Parathyroid adenoma (tissue), 2 donors: ENCODE measurements around the gene RGS6.

Source experiments
- H2AFZ ChIP-seq: fragments of 300-600 bp; sonication (generic); one replicate; pipeline ENCODE4 v1.7.0; 2017; ENCODE audit warnings: antibody characterized with exemption, mild to moderate bottlenecking
- H3K27ac ChIP-seq: fragments of 300-600 bp; sonication (generic); one replicate; pipeline ENCODE4 v1.7.0; 2017
- H3K27me3 ChIP-seq: fragments of 300-600 bp; sonication (generic); one replicate; pipeline ENCODE4 v1.7.0; 2017; ENCODE audit warnings: low read length; ENCODE audit not compliant: control insufficient read depth, insufficient read depth
- H3K36me3 ChIP-seq: fragments of 300-600 bp; sonication (generic); one replicate; pipeline ENCODE4 v1.7.0; 2017; ENCODE audit warnings: low read length; ENCODE audit not compliant: control insufficient read depth, insufficient read depth
- H3K4me1 ChIP-seq: fragments of 300-600 bp; sonication (generic); one replicate; pipeline ENCODE4 v1.7.0; 2017; ENCODE audit warnings: control low read depth
- H3K4me2 ChIP-seq: fragments of 300-600 bp; sonication (generic); one replicate; pipeline ENCODE4 v1.7.0; 2017; ENCODE audit warnings: low read length
- H3K4me3 ChIP-seq: fragments of 300-600 bp; sonication (generic); one replicate; pipeline ENCODE4 v1.7.0; 2017; ENCODE audit warnings: low read depth, low read length
- H3K79me2 ChIP-seq: fragments of 300-600 bp; sonication (generic); one replicate; pipeline ENCODE4 v1.7.0; 2017; ENCODE audit warnings: control low read depth
- H3K9ac ChIP-seq: fragments of 300-600 bp; sonication (generic); one replicate; pipeline ENCODE4 v1.7.0; 2017; ENCODE audit warnings: mild to moderate bottlenecking
- H3K9me3 ChIP-seq: fragments of 300-600 bp; sonication (generic); one replicate; pipeline ENCODE4 v1.7.0; 2017; ENCODE audit warnings: low read length; ENCODE audit not compliant: control insufficient read depth
- TF ChIP-seq, protein P1 (sequence below): fragments of 300-600 bp; sonication (generic); IDR thresholded peaks from one replicate; pipeline ENCODE4 v1.7.0; 2017; ENCODE audit warnings: antibody characterized with exemption, mild to moderate bottlenecking
- donor health status: primary hyperparathyroidism.

Gene RGS6

GRCh38 chr14:72519543-72519942 lies 587.3 kb downstream of the RGS6 start:
- Histone ChIP-seq H3K4me1 (peaks cover 13% of the 10 kb centered on the region), H3K27me3 (no peaks in the 10 kb centered on the region), H3K4me3 (no peak overlapping the region), H3K27ac (no peak overlapping the region), H3K4me2 (no peak overlapping the region), H3K9me3 (no peaks in the 10 kb centered on the region), H3K9ac (no peak overlapping the region), H2AFZ (no peak overlapping the region), H3K79me2 (no peaks in the 10 kb centered on the region), H3K36me3 (no peaks in the 10 kb centered on the region)
- TF ChIP-seq, protein P1, sequence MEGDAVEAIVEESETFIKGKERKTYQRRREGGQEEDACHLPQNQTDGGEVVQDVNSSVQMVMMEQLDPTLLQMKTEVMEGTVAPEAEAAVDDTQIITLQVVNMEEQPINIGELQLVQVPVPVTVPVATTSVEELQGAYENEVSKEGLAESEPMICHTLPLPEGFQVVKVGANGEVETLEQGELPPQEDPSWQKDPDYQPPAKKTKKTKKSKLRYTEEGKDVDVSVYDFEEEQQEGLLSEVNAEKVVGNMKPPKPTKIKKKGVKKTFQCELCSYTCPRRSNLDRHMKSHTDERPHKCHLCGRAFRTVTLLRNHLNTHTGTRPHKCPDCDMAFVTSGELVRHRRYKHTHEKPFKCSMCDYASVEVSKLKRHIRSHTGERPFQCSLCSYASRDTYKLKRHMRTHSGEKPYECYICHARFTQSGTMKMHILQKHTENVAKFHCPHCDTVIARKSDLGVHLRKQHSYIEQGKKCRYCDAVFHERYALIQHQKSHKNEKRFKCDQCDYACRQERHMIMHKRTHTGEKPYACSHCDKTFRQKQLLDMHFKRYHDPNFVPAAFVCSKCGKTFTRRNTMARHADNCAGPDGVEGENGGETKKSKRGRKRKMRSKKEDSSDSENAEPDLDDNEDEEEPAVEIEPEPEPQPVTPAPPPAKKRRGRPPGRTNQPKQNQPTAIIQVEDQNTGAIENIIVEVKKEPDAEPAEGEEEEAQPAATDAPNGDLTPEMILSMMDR: no peak

DNA sequence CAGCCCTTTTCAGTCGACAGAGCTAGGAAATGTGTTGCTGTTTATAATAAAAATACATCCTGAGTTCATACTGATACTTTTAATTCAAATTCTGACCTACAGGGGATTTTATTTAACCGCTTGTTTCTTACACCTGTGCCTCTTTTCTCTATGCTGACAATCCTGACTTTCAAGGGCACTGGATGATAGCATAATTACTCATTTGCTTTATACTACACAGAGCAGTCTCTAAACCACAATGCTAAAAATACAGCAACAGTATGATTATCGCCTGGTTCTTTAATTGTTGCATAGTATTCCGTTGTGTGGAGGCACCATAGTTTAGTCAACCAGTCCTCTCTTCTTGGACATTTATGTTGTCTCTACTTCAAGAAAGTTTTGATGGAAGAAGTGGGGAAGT lies 588.8 kb downstream of the RGS6 start:
- Histone ChIP-seq H3K9me3 (no peaks in the 10 kb centered on the region), H3K27ac (no peak overlapping the region), H2AFZ (no peak overlapping the region), H3K4me1 (peaks cover 13% of the 10 kb centered on the region), H3K27me3 (no peaks in the 10 kb centered on the region), H3K4me2 (no peak overlapping the region), H3K79me2 (no peaks in the 10 kb centered on the region), H3K4me3 (no peak overlapping the region), H3K9ac (no peak overlapping the region), H3K36me3 (no peaks in the 10 kb centered on the region)
- TF ChIP-seq, protein P1: no peak

- no peaks in the 10 kb centered on the region for H3K9me3 ChIP-seq
- H3K4me2 ChIP-seq: no peak overlapping the region
- TF ChIP-seq, protein P1: no peak
- H2AFZ ChIP-seq: no peak overlapping the region
- no peak overlapping the region for H3K27ac ChIP-seq
- H3K4me1 ChIP-seq: peaks cover 8% of the 10 kb centered on the region
- H3K27me3 ChIP-seq: no peaks in the 10 kb centered on the region
- H3K4me3 ChIP-seq: no peak overlapping the region
- H3K79me2 ChIP-seq: no peaks in the 10 kb centered on the region
- H3K9ac ChIP-seq: no peak overlapping the region
- no peaks in the 10 kb centered on the region for H3K36me3 ChIP-seq
Observed at GRCh38 chr14:72521968-72522741, 589.9 kb downstream of the RGS6 start.

DNA sequence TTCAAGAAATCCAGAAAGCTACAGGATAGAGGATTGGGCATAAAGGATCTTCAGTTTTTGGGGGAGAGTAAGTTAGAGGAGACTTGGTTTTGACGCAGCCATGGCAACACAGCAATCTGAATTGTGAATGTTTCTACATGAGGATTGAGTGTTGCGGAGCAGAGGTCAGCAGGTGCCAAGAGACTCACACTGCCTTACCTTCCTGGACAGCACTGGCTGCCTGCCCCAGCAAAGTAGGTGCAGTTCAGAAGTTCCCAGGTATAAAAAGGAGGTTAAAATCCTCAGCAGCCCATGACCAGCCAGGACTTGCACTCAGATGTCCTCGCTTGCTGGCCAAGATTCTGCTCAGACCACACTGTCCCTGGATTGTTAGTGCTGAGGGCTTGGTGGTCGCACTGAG lies 590.6 kb downstream of the RGS6 start:
- Histone ChIP-seq H3K9me3 (no peaks in the 10 kb centered on the region), H3K4me1 (peaks cover 3% of the 10 kb centered on the region), H2AFZ (no peak overlapping the region), H3K27me3 (no peaks in the 10 kb centered on the region), H3K4me2 (no peak overlapping the region), H3K27ac (no peak overlapping the region), H3K79me2 (no peaks in the 10 kb centered on the region), H3K4me3 (no peak overlapping the region), H3K36me3 (no peaks in the 10 kb centered on the region), H3K9ac (no peak overlapping the region)
- TF ChIP-seq, protein P1: no peak
